HEK293 (cell line): ENCODE results near the gene HRK.

ENCODE experiments used
- CTCF ChIA-PET: fragments of 350-600 bp; formaldehyde crosslinking; extraction: SDS; loops from one replicate; lab custom pipeline; 2021; ENCODE audit warnings: antibody characterized with exemption; lab: Yijun Ruan, JAX
- POLR2A ChIA-PET: fragments of 300-600 bp; formaldehyde crosslinking; extraction: SDS; loops from one replicate; lab custom pipeline; 2020; ENCODE audit warnings: antibody characterized with exemption, inconsistent platforms; lab: Yijun Ruan, JAX
- H3K27ac ChIP-seq: fragments of 200-500 bp; sonication (Bioruptor generic); 2 replicates; pipeline ENCODE4 v1.5.1; 2014; ENCODE audit warnings: low read depth, low read length, control low read depth, inconsistent platforms; ENCODE audit errors: extremely low read depth
- H3K36me3 ChIP-seq, 2 experiments: fragments of 200-500 bp in 1 of 2; sonication (Bioruptor generic) in 1 of 2; 1 replicate in 1 of 2; 2 replicates in 1 of 2; pipeline ENCODE4 v1.5.1; 2014 to 2017; ENCODE audit warnings: inconsistent platforms in 2 of 2, low read length in 2 of 2; ENCODE audit not compliant: control insufficient read depth in 2 of 2, insufficient read depth in 1 of 2
- H3K4me1 ChIP-seq: fragments of 200-500 bp; sonication (Bioruptor generic); 2 replicates; pipeline ENCODE4 v1.5.1; 2014; ENCODE audit warnings: mild to moderate bottlenecking, low read length, inconsistent platforms; ENCODE audit not compliant: control insufficient read depth, insufficient read depth
- H3K4me3 ChIP-seq: 2 replicates; pipeline ENCODE4 v1.5.1; 2011; ENCODE audit warnings: low read depth, mild to moderate bottlenecking, control low read depth, low read length, moderate library complexity
- H3K9me3 ChIP-seq: fragments of 200-500 bp; sonication (Bioruptor generic); 2 replicates; pipeline ENCODE4 v1.5.1; 2014; ENCODE audit warnings: low read depth, low read length, inconsistent platforms; ENCODE audit not compliant: control insufficient read depth, insufficient read depth
- GFI1B ChIP-seq: fragments of 450-650 bp; formaldehyde crosslinking; IDR thresholded peaks from 2 replicates; pipeline ENCODE4 v1.5.1; 2016; ENCODE audit warnings: missing biosample characterization, missing genetic modification characterization
- GLIS1 ChIP-seq: fragments of 450-650 bp; formaldehyde crosslinking; IDR thresholded peaks from 2 replicates; pipeline ENCODE4 v1.5.1; 2016; ENCODE audit warnings: missing biosample characterization, missing genetic modification characterization
- HOXC10 ChIP-seq: sonication (generic); formaldehyde crosslinking; IDR thresholded peaks from 2 replicates; pipeline ENCODE4 v1.8.1; 2023; ENCODE audit warnings: mild to moderate bottlenecking, missing genetic modification reagents
- KLF7 ChIP-seq: fragments of 450-650 bp; formaldehyde crosslinking; IDR thresholded peaks from 2 replicates; pipeline ENCODE4 v1.5.1; 2016; ENCODE audit warnings: missing biosample characterization, missing genetic modification characterization, borderline replicate concordance
- PRDM1 ChIP-seq: fragments of 450-650 bp; formaldehyde crosslinking; IDR thresholded peaks from 2 replicates; pipeline ENCODE4; 2016; ENCODE audit warnings: missing biosample characterization, missing genetic modification characterization
- RBAK ChIP-seq: fragments of 450-650 bp; formaldehyde crosslinking; IDR thresholded peaks from 2 replicates; pipeline ENCODE4 v1.5.1; 2016; ENCODE audit warnings: missing biosample characterization, missing genetic modification characterization
- SETDB1 ChIP-seq: IDR thresholded peaks from one replicate; pipeline ENCODE4 v1.6.1; 2017; ENCODE audit warnings: mild to moderate bottlenecking, low read length, moderate library complexity, mixed read lengths; ENCODE audit not compliant: insufficient read length
- WT1 ChIP-seq: fragments of 450-650 bp; formaldehyde crosslinking; IDR thresholded peaks from 2 replicates; pipeline ENCODE4 v1.5.1; 2016; ENCODE audit warnings: missing biosample characterization, missing genetic modification characterization
- ZFP41 ChIP-seq: fragments of 450-650 bp; formaldehyde crosslinking; IDR thresholded peaks from 2 replicates; pipeline ENCODE4 v1.5.1; 2016; ENCODE audit warnings: missing biosample characterization, missing genetic modification characterization, borderline replicate concordance
- ZNF112 ChIP-seq: fragments of 450-650 bp; formaldehyde crosslinking; IDR thresholded peaks from 2 replicates; pipeline ENCODE4 v1.5.0; 2017; ENCODE audit warnings: missing biosample characterization, missing genetic modification characterization
- ZNF114 ChIP-seq: fragments of 450-650 bp; formaldehyde crosslinking; IDR thresholded peaks from 2 replicates; pipeline ENCODE4 v1.5.0; 2017; ENCODE audit warnings: missing biosample characterization, missing genetic modification characterization
- ZNF132 ChIP-seq: fragments of 450-650 bp; formaldehyde crosslinking; IDR thresholded peaks from 2 replicates; pipeline ENCODE4 v1.5.1; 2017; ENCODE audit warnings: missing biosample characterization, missing genetic modification characterization, borderline replicate concordance
- ZNF133 ChIP-seq: fragments of 450-650 bp; formaldehyde crosslinking; IDR thresholded peaks from 2 replicates; pipeline ENCODE4 v1.5.1; 2016; ENCODE audit warnings: missing biosample characterization, missing genetic modification characterization
- ZNF19 ChIP-seq: fragments of 450-650 bp; formaldehyde crosslinking; IDR thresholded peaks from 2 replicates; pipeline ENCODE4; 2016; ENCODE audit warnings: missing biosample characterization, missing genetic modification characterization, low read depth
- ZNF211 ChIP-seq: fragments of 450-650 bp; formaldehyde crosslinking; IDR thresholded peaks from 2 replicates; pipeline ENCODE4 v1.5.1; 2016; ENCODE audit warnings: low read depth, missing biosample characterization, missing genetic modification characterization
- ZNF24 ChIP-seq: fragments of 450-650 bp; formaldehyde crosslinking; IDR thresholded peaks from 2 replicates; pipeline ENCODE4 v1.5.1; 2016; ENCODE audit warnings: missing biosample characterization, missing genetic modification characterization
- ZNF350 ChIP-seq: fragments of 450-650 bp; formaldehyde crosslinking; IDR thresholded peaks from 2 replicates; pipeline ENCODE4 v1.5.0; 2017; ENCODE audit warnings: missing biosample characterization, mild to moderate bottlenecking, missing genetic modification characterization
- ZNF354C ChIP-seq: fragments of 450-650 bp; formaldehyde crosslinking; IDR thresholded peaks from 2 replicates; pipeline ENCODE4 v1.5.1; 2016; ENCODE audit warnings: missing biosample characterization, missing genetic modification characterization, low read depth, borderline replicate concordance
- ZNF610 ChIP-seq: fragments of 450-650 bp; formaldehyde crosslinking; IDR thresholded peaks from 2 replicates; pipeline ENCODE4 v1.5.1; 2016; ENCODE audit warnings: missing biosample characterization, missing genetic modification characterization, borderline replicate concordance
- ZNF654 ChIP-seq: fragments of 450-650 bp; formaldehyde crosslinking; IDR thresholded peaks from 2 replicates; pipeline ENCODE4 v1.5.1; 2016; ENCODE audit warnings: low read depth, missing biosample characterization, missing genetic modification characterization
- ZNF664 ChIP-seq: fragments of 450-650 bp; formaldehyde crosslinking; IDR thresholded peaks from 2 replicates; pipeline ENCODE4 v1.5.1; 2016; ENCODE audit warnings: missing biosample characterization, missing genetic modification characterization
- ZXDB ChIP-seq: fragments of 450-650 bp; formaldehyde crosslinking; IDR thresholded peaks from 2 replicates; pipeline ENCODE4 v1.5.1; 2016; ENCODE audit warnings: missing biosample characterization, missing genetic modification characterization
- TF ChIP-seq, protein P1 (sequence below): fragments of 450-650 bp; formaldehyde crosslinking; IDR thresholded peaks from 2 replicates; pipeline ENCODE4 v1.5.1; 2016; ENCODE audit warnings: missing biosample characterization, missing genetic modification characterization
- TF ChIP-seq, protein P2 (sequence below): fragments of 450-650 bp; formaldehyde crosslinking; IDR thresholded peaks from 2 replicates; pipeline ENCODE4 v1.5.1; 2016; ENCODE audit warnings: missing biosample characterization, missing genetic modification characterization
- TF ChIP-seq, protein P3 (sequence below): fragments of 450-650 bp; formaldehyde crosslinking; IDR thresholded peaks from 2 replicates; pipeline ENCODE4 v1.5.1; 2016; ENCODE audit warnings: missing biosample characterization, missing genetic modification characterization
- TF ChIP-seq, protein P4 (sequence below): fragments of 450-650 bp; formaldehyde crosslinking; IDR thresholded peaks from 2 replicates; pipeline ENCODE4 v1.5.1; 2016; ENCODE audit warnings: missing biosample characterization, missing genetic modification characterization

The HRK gene

DNA sequence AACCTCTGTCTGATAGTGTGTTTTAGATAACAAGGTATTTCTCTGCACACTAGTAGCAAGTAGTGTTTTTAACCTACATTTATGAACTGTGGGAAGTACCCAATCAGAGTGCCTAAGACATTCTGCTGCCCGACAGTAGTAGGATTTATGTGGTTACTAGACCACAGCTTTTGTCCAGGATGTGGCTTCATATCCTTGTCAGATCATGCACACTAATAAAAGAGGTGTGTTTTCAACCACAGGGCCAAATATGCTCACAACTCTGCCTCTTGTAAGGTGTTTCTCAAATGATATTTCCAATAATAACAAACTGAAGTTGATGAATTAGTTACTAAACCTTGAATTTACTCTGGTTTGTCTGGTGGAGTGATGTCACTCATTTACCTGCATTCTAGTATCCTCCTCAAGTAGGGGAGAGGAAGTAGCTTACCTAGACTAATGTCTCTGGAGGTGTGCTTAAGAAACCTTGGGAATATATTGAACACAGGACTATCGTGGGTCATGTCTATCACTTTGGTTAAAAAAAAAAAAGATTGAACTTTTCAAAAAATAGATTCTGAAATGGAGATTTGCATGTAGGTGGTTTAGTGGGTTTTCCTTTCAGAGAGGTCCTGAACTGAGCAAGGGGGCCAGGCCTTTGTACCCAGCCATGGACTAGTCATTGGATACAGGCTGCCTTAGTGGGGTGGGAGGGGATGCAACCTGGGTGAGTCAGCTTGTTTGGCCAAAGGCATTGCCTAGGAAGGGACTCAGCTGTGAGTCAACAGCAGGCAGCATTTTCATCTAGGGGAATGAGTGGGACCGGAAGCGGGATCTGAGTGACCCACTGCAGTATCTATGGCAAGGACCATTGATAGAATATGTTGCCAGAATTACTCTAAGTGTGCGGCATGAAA, 43.6 kb upstream of the HRK start:
- H3K36me3 ChIP-seq, result peaks cover 0 to 16% of the 10 kb centered on the region in 2 experiments; a peak in 2 of 3 replicates
- H3K4me1 ChIP-seq, result peaks cover 30% of the 10 kb centered on the region
- H3K9me3 ChIP-seq, result no peaks in the 10 kb centered on the region
- TF ChIP-seq ZNF354C (tag by site-specific recombination), result no peak
- TF ChIP-seq GLIS1 (tag by site-specific recombination), result peak; percentile 17; the same call in 1 of the 2 replicates
- TF ChIP-seq, protein P1, sequence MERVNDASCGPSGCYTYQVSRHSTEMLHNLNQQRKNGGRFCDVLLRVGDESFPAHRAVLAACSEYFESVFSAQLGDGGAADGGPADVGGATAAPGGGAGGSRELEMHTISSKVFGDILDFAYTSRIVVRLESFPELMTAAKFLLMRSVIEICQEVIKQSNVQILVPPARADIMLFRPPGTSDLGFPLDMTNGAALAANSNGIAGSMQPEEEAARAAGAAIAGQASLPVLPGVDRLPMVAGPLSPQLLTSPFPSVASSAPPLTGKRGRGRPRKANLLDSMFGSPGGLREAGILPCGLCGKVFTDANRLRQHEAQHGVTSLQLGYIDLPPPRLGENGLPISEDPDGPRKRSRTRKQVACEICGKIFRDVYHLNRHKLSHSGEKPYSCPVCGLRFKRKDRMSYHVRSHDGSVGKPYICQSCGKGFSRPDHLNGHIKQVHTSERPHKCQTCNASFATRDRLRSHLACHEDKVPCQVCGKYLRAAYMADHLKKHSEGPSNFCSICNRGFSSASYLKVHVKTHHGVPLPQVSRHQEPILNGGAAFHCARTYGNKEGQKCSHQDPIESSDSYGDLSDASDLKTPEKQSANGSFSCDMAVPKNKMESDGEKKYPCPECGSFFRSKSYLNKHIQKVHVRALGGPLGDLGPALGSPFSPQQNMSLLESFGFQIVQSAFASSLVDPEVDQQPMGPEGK, result peak; percentile 36; the same call in 1 of the 2 replicates
- TF ChIP-seq, protein P2, sequence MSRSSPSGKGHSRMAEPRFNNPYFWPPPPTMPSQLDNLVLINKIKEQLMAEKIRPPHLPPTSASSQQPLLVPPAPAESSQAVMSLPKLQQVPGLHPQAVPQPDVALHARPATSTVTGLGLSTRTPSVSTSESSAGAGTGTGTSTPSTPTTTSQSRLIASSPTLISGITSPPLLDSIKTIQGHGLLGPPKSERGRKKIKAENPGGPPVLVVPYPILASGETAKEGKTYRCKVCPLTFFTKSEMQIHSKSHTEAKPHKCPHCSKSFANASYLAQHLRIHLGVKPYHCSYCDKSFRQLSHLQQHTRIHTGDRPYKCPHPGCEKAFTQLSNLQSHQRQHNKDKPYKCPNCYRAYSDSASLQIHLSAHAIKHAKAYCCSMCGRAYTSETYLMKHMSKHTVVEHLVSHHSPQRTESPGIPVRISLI (tag by site-specific recombination), result no peak
- TF ChIP-seq, protein P3, sequence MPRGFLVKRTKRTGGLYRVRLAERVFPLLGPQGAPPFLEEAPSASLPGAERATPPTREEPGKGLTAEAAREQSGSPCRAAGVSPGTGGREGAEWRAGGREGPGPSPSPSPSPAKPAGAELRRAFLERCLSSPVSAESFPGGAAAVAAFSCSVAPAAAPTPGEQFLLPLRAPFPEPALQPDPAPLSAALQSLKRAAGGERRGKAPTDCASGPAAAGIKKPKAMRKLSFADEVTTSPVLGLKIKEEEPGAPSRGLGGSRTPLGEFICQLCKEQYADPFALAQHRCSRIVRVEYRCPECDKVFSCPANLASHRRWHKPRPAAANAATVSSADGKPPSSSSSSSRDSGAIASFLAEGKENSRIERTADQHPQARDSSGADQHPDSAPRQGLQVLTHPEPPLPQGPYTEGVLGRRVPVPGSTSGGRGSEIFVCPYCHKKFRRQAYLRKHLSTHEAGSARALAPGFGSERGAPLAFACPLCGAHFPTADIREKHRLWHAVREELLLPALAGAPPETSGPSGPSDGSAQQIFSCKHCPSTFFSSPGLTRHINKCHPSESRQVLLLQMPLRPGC (tag by site-specific recombination), result no peak
- TF ChIP-seq PRDM1 (tag by site-specific recombination), result no peak
- TF ChIP-seq ZXDB, result no peak
- TF ChIP-seq GFI1B (tag by site-specific recombination), result no peak
- TF ChIP-seq ZNF114 (tag by site-specific recombination), result no peak
- TF ChIP-seq, protein P4, sequence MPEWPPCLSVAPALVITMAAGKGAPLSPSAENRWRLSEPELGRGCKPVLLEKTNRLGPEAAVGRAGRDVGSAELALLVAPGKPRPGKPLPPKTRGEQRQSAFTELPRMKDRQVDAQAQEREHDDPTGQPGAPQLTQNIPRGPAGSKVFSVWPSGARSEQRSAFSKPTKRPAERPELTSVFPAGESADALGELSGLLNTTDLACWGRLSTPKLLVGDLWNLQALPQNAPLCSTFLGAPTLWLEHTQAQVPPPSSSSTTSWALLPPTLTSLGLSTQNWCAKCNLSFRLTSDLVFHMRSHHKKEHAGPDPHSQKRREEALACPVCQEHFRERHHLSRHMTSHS (tag by site-specific recombination), result no peak
- TF ChIP-seq ZNF19 (tag by site-specific recombination), result no peak
- POLR2A ChIA-PET, result no interaction called here
- CTCF ChIA-PET, result interaction anchor here (0.6 to 0.7 kb wide), 2 partner anchors 203 to 227 kb away, joined by 3 read pairs; no protein-coding TSS in a partner anchor
- H3K4me3 ChIP-seq, result no peak overlapping the region
- no peak overlapping the region for H3K27ac ChIP-seq

DNA sequence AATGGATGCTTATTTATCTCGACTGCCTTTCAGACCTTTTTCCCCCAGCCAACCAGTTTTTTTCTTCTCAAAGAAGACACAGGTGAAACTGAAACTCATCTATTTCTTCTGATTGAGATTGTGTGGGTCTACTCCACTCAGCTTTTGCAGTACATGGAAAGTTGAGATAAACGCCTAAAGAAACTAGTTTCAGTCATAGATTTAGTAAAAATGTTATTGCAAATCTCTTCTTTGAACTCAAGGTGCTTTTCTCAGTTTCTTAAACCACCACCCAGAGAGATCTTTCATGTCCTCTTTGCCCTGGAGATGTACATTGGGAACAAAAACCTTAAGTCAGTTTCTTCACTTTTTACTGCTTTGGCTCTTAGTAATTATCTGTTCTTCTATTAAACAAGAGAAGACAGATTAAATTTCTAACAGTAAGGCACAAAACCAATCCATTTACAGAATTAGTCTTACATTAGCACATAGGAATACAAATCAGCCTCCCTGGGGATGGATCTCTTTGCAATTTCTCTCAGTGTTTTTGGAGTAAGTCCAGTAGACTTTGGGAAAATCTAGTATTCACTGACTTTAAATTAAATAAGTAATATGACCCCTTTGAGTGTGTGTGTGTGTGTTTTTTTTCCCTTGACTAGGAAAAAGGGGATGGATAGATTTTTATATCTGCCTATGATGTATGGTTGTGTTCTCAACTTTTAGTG, 41.1 kb upstream of the HRK start:
- no peaks in the 10 kb centered on the region for H3K9me3 ChIP-seq
- no peak overlapping the region for H3K4me3 ChIP-seq
- H3K27ac ChIP-seq, result no peak overlapping the region
- no peaks in the 10 kb centered on the region for H3K36me3 ChIP-seq
- H3K4me1 ChIP-seq, result peaks cover 27% of the 10 kb centered on the region
- POLR2A ChIA-PET, result no interaction called here
- CTCF ChIA-PET, result no interaction called here
- TF ChIP-seq ZNF664 (tag by site-specific recombination) (peak; percentile 97), ZNF211 (tag by site-specific recombination) (no peak), ZNF610 (tag by site-specific recombination) (no peak), ZNF350 (tag by site-specific recombination) (no peak), ZNF24 (tag by site-specific recombination) (peak; percentile 41; the same call in 1 of the 2 replicates), HOXC10 (CRISPR knock-in tag) (no peak), ZNF133 (tag by site-specific recombination) (no peak), ZFP41 (tag by site-specific recombination) (no peak), SETDB1 (no peak), WT1 (peak; percentile 67), ZNF112 (no peak), KLF7 (no peak), RBAK (tag by site-specific recombination) (no peak), ZNF132 (no peak), ZNF654 (tag by site-specific recombination) (no peak)
- TF ChIP-seq, protein P4 (tag by site-specific recombination), result no peak
